Mesothelial cell of epicardium (in vitro differentiated cells): Measurements from ENCODE around the gene PON3. TPM values are rescaled to one million over a fixed set of nuclear protein-coding genes. Genes with fewer than 3 reads are reported as not detected.

Experiments used
- DNase-seq, 2 experiments: peaks; one replicate each; pipeline ENCODE4 v3.0.0; 2021; ENCODE audit warnings: low spot score in 2 of 2; ENCODE audit not compliant: unreplicated experiment in 2 of 2
- H3K27ac Mint-ChIP-seq: 2 replicates; pipeline ENCODE4 v1.8.0; 2021; ENCODE audit warnings: mixed read lengths
- H3K27me3 Mint-ChIP-seq: 2 replicates; pipeline ENCODE4 v1.8.0; 2021; ENCODE audit warnings: low read depth, mixed read lengths
- H3K36me3 Mint-ChIP-seq: 2 replicates; pipeline ENCODE4 v1.8.0; 2021; ENCODE audit warnings: mixed read lengths
- H3K4me1 Mint-ChIP-seq: 2 replicates; pipeline ENCODE4 v1.8.0; 2021; ENCODE audit warnings: mixed read lengths
- H3K4me3 Mint-ChIP-seq: 2 replicates; pipeline ENCODE4 v1.8.0; 2021; ENCODE audit warnings: mild to moderate bottlenecking, moderate library complexity, mixed read lengths
- H3K9me3 Mint-ChIP-seq: 2 replicates; pipeline ENCODE4 v1.8.0; 2021; ENCODE audit warnings: mixed read lengths
- CTCF ChIP-seq: fragments of 200-600 bp; sonication (generic); IDR thresholded peaks from one replicate; pipeline ENCODE4 v1.5.0; 2021; ENCODE audit warnings: antibody characterized with exemption; ENCODE audit not compliant: unreplicated experiment
- total RNA-seq: library from RNA; stranded (reverse); gene quantifications from 3 replicates; pipeline ENCODE4 v1.2.1, GENCODE V29; 2021

Gene PON3
- total RNA-seq, 1 donor from 2014 or later, result not detected

GRCh38 chr7:95317546-95317945 lies 78.6 kb downstream of the PON3 start:
- DNase-seq, result no peak
- Mint-ChIP-seq H3K4me3 (no peak overlapping the region), H3K4me1 (no peaks in the 10 kb centered on the region), H3K9me3 (no peaks in the 10 kb centered on the region), H3K27me3 (no peaks in the 10 kb centered on the region), H3K36me3 (no peaks in the 10 kb centered on the region), H3K27ac (no peak overlapping the region)
- no peak for TF ChIP-seq CTCF

- Mint-ChIP-seq H3K27ac (no peak overlapping the region), H3K36me3 (no peaks in the 10 kb centered on the region), H3K9me3 (peaks cover 3% of the 10 kb centered on the region), H3K4me3 (no peak overlapping the region), H3K4me1 (no peaks in the 10 kb centered on the region), H3K27me3 (no peaks in the 10 kb centered on the region)
- no peak for TF ChIP-seq CTCF
- DNase-seq, result no peak
Measured at GRCh38 chr7:95316588-95316987, 79.6 kb downstream of the PON3 start.

DNA sequence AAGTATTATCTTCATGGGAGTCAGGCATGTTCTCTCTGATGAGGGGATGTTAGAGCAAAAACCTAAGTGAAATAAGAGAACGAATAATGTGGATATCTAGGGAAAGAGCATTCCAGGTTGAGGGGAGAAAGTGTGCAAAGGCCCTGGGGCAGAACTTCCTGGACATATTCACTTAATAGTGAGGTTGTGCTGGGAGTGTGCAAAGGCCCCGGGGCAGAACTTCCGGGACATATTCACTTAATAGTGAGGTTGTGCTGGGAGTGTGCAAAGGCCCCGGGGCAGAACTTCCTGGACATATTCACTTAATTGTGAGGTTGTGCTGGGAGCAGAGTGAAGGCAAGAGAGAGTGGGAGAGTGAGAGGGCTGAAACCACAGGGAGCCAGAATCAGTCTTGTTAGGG lies 83.6 kb downstream of the PON3 start:
- H3K9me3 Mint-ChIP-seq, result peaks cover 3% of the 10 kb centered on the region
- H3K27me3 Mint-ChIP-seq, result no peaks in the 10 kb centered on the region
- no peak overlapping the region for H3K27ac Mint-ChIP-seq
- no peaks in the 10 kb centered on the region for H3K36me3 Mint-ChIP-seq
- H3K4me3 Mint-ChIP-seq, result no peak overlapping the region
- no peak for DNase-seq
- no peak for TF ChIP-seq CTCF
- H3K4me1 Mint-ChIP-seq, result peaks cover 11% of the 10 kb centered on the region

- Mint-ChIP-seq H3K4me3 (no peak overlapping the region), H3K27ac (no peak overlapping the region)
- no peak for DNase-seq
Measured at GRCh38 chr7:95311389-95311788, 84.8 kb downstream of the PON3 start.

GRCh38 chr7:95309951-95310350 lies 86.2 kb downstream of the PON3 start:
- Mint-ChIP-seq H3K4me3 (no peak overlapping the region), H3K9me3 (peaks cover 3% of the 10 kb centered on the region), H3K4me1 (peaks cover 11% of the 10 kb centered on the region), H3K36me3 (no peaks in the 10 kb centered on the region), H3K27ac (no peak overlapping the region), H3K27me3 (no peaks in the 10 kb centered on the region)
- no peak for TF ChIP-seq CTCF
- no peak for DNase-seq

More at GRCh38 chr7:95311389-95311788, 84.8 kb downstream of the PON3 start:
- peaks cover 3% of the 10 kb centered on the region for H3K9me3 Mint-ChIP-seq
- TF ChIP-seq CTCF, result no peak
- H3K4me1 Mint-ChIP-seq, result peaks cover 11% of the 10 kb centered on the region
- H3K27me3 Mint-ChIP-seq, result no peaks in the 10 kb centered on the region
- no peaks in the 10 kb centered on the region for H3K36me3 Mint-ChIP-seq

Other genes with a start within 250 kb of the PON3 start
- not detected in 3 replicates for gene PON1, start 71.8 kb downstream of the PON3 start, total RNA-seq
- gene PON2, start 38.7 kb upstream of the PON3 start, total RNA-seq, result 113 to 115 TPM (median 114 TPM) in 3 replicates
- 0.07 to 0.29 TPM (median 0.09 TPM) in 3 replicates for gene ASB4, start 89.6 kb upstream of the PON3 start, total RNA-seq
- gene PDK4, start 200.1 kb upstream of the PON3 start, total RNA-seq, result 0.98 to 1.1 TPM (median 1.0 TPM) in 3 replicates